ENCODE results near the gene CACNB2. TPM values are rescaled to one million over a fixed set of nuclear protein-coding genes. Genes with fewer than 3 reads are reported as not detected.

The CACNB2 gene
- total and polyA plus RNA-seq, 4 donors: 0.90 to 23.9 (median 3.7) TPM

- no peak overlapping the region for H3K4me3 ChIP-seq
- DNase-seq (no peak), ATAC-seq (ENCODE audit: insufficient read depth, low FRiP score) (no peak)
- H3K27ac ChIP-seq (ENCODE audit: low read depth in 1 of 2, low read length in 1 of 2): no peak overlapping the region
- WGBS, 2 donors: 78 to 86% methylated on average over 7 of the region's 7 CpGs
- H3K9me3 ChIP-seq (ENCODE audit: control insufficient read depth in 4 of 4, insufficient read depth in 3 of 4, low read length in 3 of 4): no peaks in the 10 kb centered on the region
- peaks cover 0 to 56% (median 7%) of the 10 kb centered on the region in 5 donors for H3K4me1 ChIP-seq (ENCODE audit: control insufficient read depth in 5 of 5, insufficient read depth in 5 of 5, low read length in 5 of 5)
- no peak overlapping the region for H3K9ac ChIP-seq (ENCODE audit: insufficient read depth in 1 of 2, low read length in 2 of 2)
- H3K27me3 ChIP-seq (ENCODE audit: control insufficient read depth in 3 of 3, insufficient read depth in 3 of 3, low read length in 2 of 3): no peaks in the 10 kb centered on the region
- TF ChIP-seq CTCF (IDR thresholded peaks at IDR 0.05; ENCODE audit: control extremely low read depth, extremely low read depth): no peak
- peaks cover 0 to 6% (median 0%) of the 10 kb centered on the region in 4 donors for H3K36me3 ChIP-seq (ENCODE audit: control insufficient read depth in 4 of 4, insufficient read depth in 4 of 4, low read length in 4 of 4)
These were observed 21.9 kb downstream of the CACNB2 start for GRCh38 chr10:18162021-18162627.

- peaks cover 0 to 6% (median 0%) of the 10 kb centered on the region in 4 donors for H3K36me3 ChIP-seq (ENCODE audit: control insufficient read depth in 4 of 4, insufficient read depth in 4 of 4, low read length in 4 of 4)
- H3K27me3 ChIP-seq (ENCODE audit: control insufficient read depth in 3 of 3, insufficient read depth in 3 of 3, low read length in 2 of 3): no peaks in the 10 kb centered on the region
- H3K27ac ChIP-seq (ENCODE audit: low read depth in 1 of 2, low read length in 1 of 2): no peak overlapping the region
- H3K4me3 ChIP-seq: no peak overlapping the region
- TF ChIP-seq CTCF (IDR thresholded peaks at IDR 0.05; ENCODE audit: control extremely low read depth, extremely low read depth): no peak
- peak in 2 of 3 donors; percentile 59 to 69 for DNase-seq
- no peak overlapping the region for H3K9ac ChIP-seq (ENCODE audit: insufficient read depth in 1 of 2, low read length in 2 of 2)
- WGBS, 2 donors: 50 to 65% methylated on average over 4 of the region's 4 CpGs
- no peak for ATAC-seq (ENCODE audit: insufficient read depth, low FRiP score)
- no peaks in the 10 kb centered on the region for H3K9me3 ChIP-seq (ENCODE audit: control insufficient read depth in 4 of 4, insufficient read depth in 3 of 4, low read length in 3 of 4)
- H3K4me1 ChIP-seq (ENCODE audit: control insufficient read depth in 5 of 5, insufficient read depth in 5 of 5, low read length in 5 of 5): peaks cover 0 to 40% (median 3%) of the 10 kb centered on the region in 5 donors
These were observed 23.9 kb downstream of the CACNB2 start for GRCh38 chr10:18164093-18164492.

GRCh38 chr10:18164748-18165361 is 24.6 kb downstream of the CACNB2 start:
- no peak for TF ChIP-seq CTCF (IDR thresholded peaks at IDR 0.05; ENCODE audit: control extremely low read depth, extremely low read depth)
- Histone ChIP-seq H3K9ac (ENCODE audit: insufficient read depth in 1 of 2, low read length in 2 of 2) (no peak overlapping the region), H3K9me3 (ENCODE audit: control insufficient read depth in 4 of 4, insufficient read depth in 3 of 4, low read length in 3 of 4) (peaks cover 0 to 1% (median 0%) of the 10 kb centered on the region in 4 donors), H3K36me3 (ENCODE audit: control insufficient read depth in 4 of 4, insufficient read depth in 4 of 4, low read length in 4 of 4) (peaks cover 0 to 6% (median 0%) of the 10 kb centered on the region in 4 donors), H3K27me3 (ENCODE audit: control insufficient read depth in 3 of 3, insufficient read depth in 3 of 3, low read length in 2 of 3) (no peaks in the 10 kb centered on the region), H3K4me3 (no peak overlapping the region), H3K27ac (ENCODE audit: low read depth in 1 of 2, low read length in 1 of 2) (peak overlapping the region; percentile 13 to 16), H3K4me1 (ENCODE audit: control insufficient read depth in 5 of 5, insufficient read depth in 5 of 5, low read length in 5 of 5) (peaks cover 0 to 32% (median 3%) of the 10 kb centered on the region in 5 donors)
- DNase-seq: peak; percentile 43 to 85 (median 77)
- WGBS, 2 donors: 67 to 77% methylated on average over 11 of the region's 11 CpGs
- no peak for ATAC-seq (ENCODE audit: insufficient read depth, low FRiP score)

Measured in lung (tissue), 12 donors.